AG08396 (cell line): Measurements from ENCODE around the gene RRM1.

Experiments
- DNase-seq: peaks from one replicate; pipeline ENCODE4 v3.0.0; 2012; ENCODE audit warnings: low spot score, mixed read lengths

RRM1 gene

GRCh38 chr11:4187055-4187988 is 92.7 kb downstream of the RRM1 start:
- peak; percentile 94 for DNase-seq
